ENCODE measurements around the gene PRPF31. TPM values are rescaled to one million over a fixed set of nuclear protein-coding genes. Genes with fewer than 3 reads are reported as not detected.

PRPF31 gene
- polyA plus RNA-seq, 1 donor (not counting 4 experiments of a cell fraction or from before 2014, with no cell fraction given) = 42.2 TPM

DNA sequence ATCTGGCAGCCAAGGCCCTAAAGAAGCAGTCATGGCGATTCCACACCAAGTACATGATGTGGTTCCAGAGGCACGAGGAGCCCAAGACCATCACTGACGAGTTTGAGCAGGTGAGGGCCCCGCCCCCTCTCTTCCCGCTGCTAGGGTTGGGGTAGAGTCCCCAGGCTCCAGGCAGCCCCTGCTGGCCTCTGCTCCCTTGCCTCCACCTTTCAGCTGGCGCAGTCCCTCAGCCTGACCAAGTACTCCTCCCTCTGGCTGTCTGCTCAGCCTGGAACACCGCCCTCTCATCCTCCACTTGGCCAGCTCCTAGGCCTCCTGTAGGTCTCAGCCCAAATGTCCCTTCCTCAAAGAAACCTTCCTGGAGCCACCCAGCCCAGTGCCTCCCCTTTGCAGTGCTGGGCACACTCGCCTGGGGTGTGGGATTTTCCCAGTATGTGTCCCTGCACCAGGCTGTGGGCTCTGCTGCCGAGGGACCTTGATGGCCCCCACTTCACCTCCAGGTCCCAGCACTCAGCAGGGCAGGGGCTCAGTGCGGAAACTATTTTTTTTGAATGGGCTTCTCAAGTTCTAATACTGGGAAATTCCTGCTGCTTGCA, 38.3 kb downstream of the PRPF31 start:
- dilution Hi-C loops (cut with MboI; ENCODE audit: extremely low pct_ligation_motif_present, low sequenced_read_pairs) = no loop called here
- no peaks in the 10 kb centered on the region for H3K27me3 ChIP-seq (ENCODE audit: control insufficient read depth, extremely low read depth, insufficient read depth, low read length)
- H3K79me2 ChIP-seq (ENCODE audit: control insufficient read depth, insufficient read depth, low read length) = peaks cover 6% of the 10 kb centered on the region
- no peak overlapping the region for H3K9ac ChIP-seq (ENCODE audit: control insufficient read depth, extremely low read depth, insufficient read depth, low read length)
- no peaks in the 10 kb centered on the region for H3K9me1 ChIP-seq (ENCODE audit: control insufficient read depth, extremely low read depth, insufficient read depth, low read length)
- no peak overlapping the region for H2AFZ ChIP-seq (ENCODE audit: control insufficient read depth, low read length)
- H3K4me2 ChIP-seq (ENCODE audit: control insufficient read depth, extremely low read depth, insufficient read depth, low read depth, low read length) = no peak overlapping the region
- no peak for FAIRE-seq
- DNase-seq (ENCODE audit: low read depth, low spot score) = no peak
- H3K27ac ChIP-seq (ENCODE audit: control insufficient read depth, insufficient read depth, low read length) = no peak overlapping the region
- H4K20me1 ChIP-seq (ENCODE audit: control insufficient read depth, extremely low read depth, insufficient read depth, low read length) = peaks cover 9% of the 10 kb centered on the region
- H3K9me3 ChIP-seq (ENCODE audit: control insufficient read depth, low read depth, low read length) = no peaks in the 10 kb centered on the region
- peaks cover 9% of the 10 kb centered on the region for H3K4me1 ChIP-seq (ENCODE audit: control insufficient read depth, extremely low read depth, insufficient read depth, low read length)
- H3K36me3 ChIP-seq (ENCODE audit: control insufficient read depth in 2 of 2, extremely low read depth in 1 of 2, insufficient read depth in 2 of 2, low read length in 2 of 2) = peaks cover 46 to 54% of the 10 kb centered on the region in 2 experiments
- TF ChIP-seq EZH2 (IDR thresholded peaks at IDR 0.05; ENCODE audit: low read length) (no peak), CTCF (optimal IDR thresholded peaks at IDR 0.05 in 1 of 3, IDR thresholded peaks at IDR 0.05 in 1 of 3, conservative IDR thresholded peaks at IDR 0.05 in 1 of 3; ENCODE audit: extremely low read depth in 1 of 3, insufficient read depth in 2 of 3, low read length in 3 of 3) (no peak)
- no peak overlapping the region for H3K4me3 ChIP-seq (ENCODE audit: control insufficient read depth in 2 of 3, extremely low read depth in 1 of 3, insufficient read depth in 2 of 3, low read depth in 1 of 3, low read length in 3 of 3)

DNA sequence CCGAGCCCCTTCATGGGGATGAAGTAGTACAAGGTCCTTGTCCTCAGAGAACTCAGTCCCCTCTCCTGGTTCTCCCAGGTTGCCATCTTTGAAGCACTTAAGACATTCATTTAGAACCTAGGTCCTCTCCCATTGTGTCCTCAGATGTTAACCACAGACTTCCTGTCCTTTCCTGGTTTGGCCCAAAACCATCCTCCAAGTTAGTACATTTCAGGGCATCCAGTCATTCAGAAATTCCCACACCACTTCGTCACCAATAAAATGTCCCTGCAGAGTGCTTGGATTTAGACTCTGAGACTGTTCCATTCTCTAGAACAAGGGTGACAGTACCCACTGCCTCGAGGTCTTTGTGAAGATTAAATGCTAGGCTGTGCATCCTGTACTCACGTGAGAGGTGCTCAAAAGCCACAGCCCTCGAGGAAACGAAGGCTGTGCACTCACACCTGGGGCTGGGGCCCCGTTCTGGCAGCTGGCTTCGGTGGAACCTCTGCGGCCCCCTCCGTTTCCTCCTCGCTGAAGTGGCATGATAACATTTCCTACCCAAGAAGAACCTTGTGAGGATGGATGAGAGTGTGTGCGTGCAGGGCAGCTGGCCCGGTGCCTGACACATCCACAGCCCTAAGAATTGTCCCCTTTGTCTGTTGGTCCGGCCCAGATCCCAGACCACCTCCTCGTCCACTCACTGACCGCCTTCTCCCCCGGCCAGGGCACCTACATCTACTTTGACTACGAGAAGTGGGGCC, 39.2 kb downstream of the PRPF31 start:
- FAIRE-seq (no peak), DNase-seq (ENCODE audit: low read depth, low spot score) (no peak)
- Histone ChIP-seq H4K20me1 (ENCODE audit: control insufficient read depth, extremely low read depth, insufficient read depth, low read length) (peaks cover 9% of the 10 kb centered on the region), H3K27me3 (ENCODE audit: control insufficient read depth, extremely low read depth, insufficient read depth, low read length) (no peaks in the 10 kb centered on the region), H3K36me3 (ENCODE audit: control insufficient read depth in 2 of 2, extremely low read depth in 1 of 2, insufficient read depth in 2 of 2, low read length in 2 of 2) (peaks cover 38 to 44% of the 10 kb centered on the region in 2 experiments), H3K4me3 (ENCODE audit: control insufficient read depth in 2 of 3, extremely low read depth in 1 of 3, insufficient read depth in 2 of 3, low read depth in 1 of 3, low read length in 3 of 3) (no peak overlapping the region), H3K9ac (ENCODE audit: control insufficient read depth, extremely low read depth, insufficient read depth, low read length) (no peak overlapping the region), H3K9me3 (ENCODE audit: control insufficient read depth, low read depth, low read length) (no peaks in the 10 kb centered on the region), H3K27ac (ENCODE audit: control insufficient read depth, insufficient read depth, low read length) (no peak overlapping the region), H3K4me2 (ENCODE audit: control insufficient read depth, extremely low read depth, insufficient read depth, low read depth, low read length) (no peak overlapping the region), H3K4me1 (ENCODE audit: control insufficient read depth, extremely low read depth, insufficient read depth, low read length) (peaks cover 10% of the 10 kb centered on the region), H3K79me2 (ENCODE audit: control insufficient read depth, insufficient read depth, low read length) (peaks cover 7% of the 10 kb centered on the region), H2AFZ (ENCODE audit: control insufficient read depth, low read length) (no peak overlapping the region), H3K9me1 (ENCODE audit: control insufficient read depth, extremely low read depth, insufficient read depth, low read length) (no peaks in the 10 kb centered on the region)
- TF ChIP-seq EZH2 (IDR thresholded peaks at IDR 0.05; ENCODE audit: low read length) = no peak
- no peak for TF ChIP-seq CTCF (optimal IDR thresholded peaks at IDR 0.05 in 1 of 3, IDR thresholded peaks at IDR 0.05 in 1 of 3, conservative IDR thresholded peaks at IDR 0.05 in 1 of 3; ENCODE audit: extremely low read depth in 1 of 3, insufficient read depth in 2 of 3, low read length in 3 of 3)
- dilution Hi-C loops (cut with MboI; ENCODE audit: extremely low pct_ligation_motif_present, low sequenced_read_pairs) = no loop called here

Data from keratinocyte (primary cell).